Naive thymus-derived CD4-positive, alpha-beta T cell (primary cell): ENCODE data around the gene ACKR3. TPM values are rescaled to one million over a fixed set of nuclear protein-coding genes. Genes with fewer than 3 reads are reported as not detected.

Experiments used
- ATAC-seq: fragments of 150-1000 bp; cut with Tn5 transposase; 2 replicates; pipeline ENCODE4 v1.10.0; 2021; ENCODE audit warnings: mild to moderate bottlenecking, moderate library complexity
- CTCF ChIA-PET: fragments of 350-600 bp; sonication (Branson Sonifier 250); formaldehyde crosslinking; loops from one replicate; lab custom pipeline; 2021; ENCODE audit warnings: antibody characterized with exemption; lab: Charles Lee
- POLR2A ChIA-PET: fragments of 350-600 bp; sonication (Branson Sonifier 250); formaldehyde crosslinking; loops from one replicate; lab custom pipeline; 2021; ENCODE audit warnings: antibody characterized with exemption, inconsistent platforms; lab: Charles Lee
- DNase-seq, 9 donors: peaks; one replicate each; pipeline versions ENCODE4 v3.0.0 to v3.0.0-alpha.2; 2020 to 2022; ENCODE audit warnings: mixed read lengths in 1 of 9
- H3K27ac ChIP-seq: one replicate; pipeline ENCODE4 v1.7.0; 2013; ENCODE audit warnings: mild to moderate bottlenecking, low read depth, low read length, moderate library complexity
- H3K27me3 ChIP-seq, 2 donors: one replicate each; pipeline ENCODE4 v1.7.0; 2013; ENCODE audit warnings: low read length in 2 of 2, mild to moderate bottlenecking in 2 of 2, moderate library complexity in 2 of 2; ENCODE audit not compliant: control insufficient read depth in 2 of 2, insufficient read depth in 2 of 2
- H3K36me3 ChIP-seq, 3 experiments: 1 replicate in 2 of 3; 2 replicates in 1 of 3; pipeline ENCODE4 v1.7.0; 2013; ENCODE audit warnings: low read length in 3 of 3, mild to moderate bottlenecking in 3 of 3, moderate library complexity in 1 of 3; ENCODE audit not compliant: insufficient read depth in 3 of 3, control insufficient read depth in 2 of 3
- H3K4me1 ChIP-seq, 2 donors: one replicate each; pipeline ENCODE4 v1.7.0; 2013; ENCODE audit warnings: low read length in 2 of 2, mild to moderate bottlenecking in 2 of 2, moderate library complexity in 1 of 2; ENCODE audit not compliant: control insufficient read depth in 2 of 2, insufficient read depth in 2 of 2
- H3K4me3 ChIP-seq: 2 replicates; pipeline ENCODE4 v1.7.0; 2013; ENCODE audit warnings: mild to moderate bottlenecking, low read length
- H3K9me3 ChIP-seq, 3 experiments: 1 replicate in 2 of 3; 2 replicates in 1 of 3; pipeline ENCODE4 v1.7.0; 2013; ENCODE audit warnings: low read length in 3 of 3; ENCODE audit not compliant: control insufficient read depth in 2 of 3
- H3K27ac Mint-ChIP-seq, 9 donors: one replicate each; pipeline ENCODE4 v1.8.0; 2020 to 2022; ENCODE audit warnings: mixed read lengths in 9 of 9, mild to moderate bottlenecking in 8 of 9, moderate library complexity in 5 of 9, inconsistent platforms in 2 of 9
- H3K27me3 Mint-ChIP-seq, 5 donors: one replicate each; pipeline ENCODE4 v1.8.0; 2021 to 2022; ENCODE audit warnings: mixed read lengths in 5 of 5, mild to moderate bottlenecking in 1 of 5
- H3K36me3 Mint-ChIP-seq, 5 donors: one replicate each; pipeline ENCODE4 v1.8.0; 2020 to 2022; ENCODE audit warnings: mixed read lengths in 5 of 5, mild to moderate bottlenecking in 3 of 5, inconsistent platforms in 1 of 5
- H3K4me1 Mint-ChIP-seq, 7 donors: one replicate each; pipeline ENCODE4 v1.8.0; 2020 to 2022; ENCODE audit warnings: mixed read lengths in 7 of 7, mild to moderate bottlenecking in 3 of 7, inconsistent platforms in 1 of 7
- H3K4me3 Mint-ChIP-seq, 10 donors: one replicate each; pipeline ENCODE4 v1.8.0; 2020 to 2022; ENCODE audit warnings: mild to moderate bottlenecking in 10 of 10, mixed read lengths in 10 of 10, moderate library complexity in 6 of 10, inconsistent platforms in 2 of 10
- H3K9me3 Mint-ChIP-seq, 11 donors: one replicate each; pipeline ENCODE4 v1.8.0; 2020 to 2022; ENCODE audit warnings: mixed read lengths in 11 of 11, mild to moderate bottlenecking in 4 of 11, inconsistent platforms in 1 of 11, moderate library complexity in 1 of 11
- intact Hi-C, 2 donors: fragments of 100-400 bp; cut with micrococcal nuclease; formaldehyde crosslinking; loops; one replicate each; pipeline ENCODE4 v1.15.1; 2023
- polyA plus RNA-seq, 2 donors: library from polyadenylated mRNA; unstranded; fragments of 300-500 nt; fragmentation: Illumina TruSeq; gene quantifications; one replicate each; pipeline ENCODE4 v1.2.3, GENCODE V29; 2021
- total RNA-seq, 6 experiments: library from RNA in 5 of 6; stranded (reverse) in 5 of 6; gene quantifications; 1 replicate in 5 of 6; 2 replicates in 1 of 6; pipeline ENCODE4 v1.2.3 and lab custom pipeline; 2021 to 2026

The ACKR3 gene
- total and polyA plus RNA-seq, 7 experiments from 2014 or later: 2.8 to 6.2 (median 4.1) TPM

GRCh38 chr2:236588932-236589592, 19.4 kb downstream of the ACKR3 start:
- Mint-ChIP-seq H3K4me3 (no peak overlapping the region), H3K27ac (no peak overlapping the region), H3K36me3 (peaks cover 0 to 12% (median 5%) of the 10 kb centered on the region in 5 donors), H3K4me1 (no peaks in the 10 kb centered on the region), H3K27me3 (no peaks in the 10 kb centered on the region), H3K9me3 (peaks cover 0 to 12% (median 0%) of the 10 kb centered on the region in 11 donors)
- intact Hi-C loops: no loop called here
- Histone ChIP-seq H3K36me3 (no peaks in the 10 kb centered on the region), H3K4me3 (no peak overlapping the region), H3K27me3 (no peaks in the 10 kb centered on the region), H3K9me3 (no peaks in the 10 kb centered on the region), H3K27ac (no peak overlapping the region), H3K4me1 (no peaks in the 10 kb centered on the region)
- ChIA-PET CTCF (interaction anchor here (1.1 kb wide), 1 partner anchor 236 kb away, joined by 3 read pairs; no protein-coding TSS in a partner anchor), POLR2A (no interaction called here)
- ATAC-seq (no peak), DNase-seq (no peak)

- H3K4me1 ChIP-seq: no peaks in the 10 kb centered on the region
- ATAC-seq (no peak), DNase-seq (no peak)
- intact Hi-C loops: no loop called here
- no peak overlapping the region for H3K27ac ChIP-seq
- ChIA-PET POLR2A (no interaction called here), CTCF (no interaction called here)
- no peaks in the 10 kb centered on the region for H3K36me3 ChIP-seq
- no peak overlapping the region for H3K4me3 Mint-ChIP-seq
- peaks cover 0 to 6% (median 0%) of the 10 kb centered on the region in 11 donors for H3K9me3 Mint-ChIP-seq
- H3K27me3 ChIP-seq: no peaks in the 10 kb centered on the region
- no peaks in the 10 kb centered on the region for H3K27me3 Mint-ChIP-seq
- H3K4me3 ChIP-seq: no peak overlapping the region
- no peaks in the 10 kb centered on the region for H3K4me1 Mint-ChIP-seq
- H3K9me3 ChIP-seq: no peaks in the 10 kb centered on the region
- no peak overlapping the region for H3K27ac Mint-ChIP-seq
- H3K36me3 Mint-ChIP-seq: peaks cover 0 to 3% (median 0%) of the 10 kb centered on the region in 5 donors
These were observed 21.2 kb downstream of the ACKR3 start for GRCh38 chr2:236590846-236591245.

- intact Hi-C loops: no loop called here
- ChIA-PET POLR2A (no interaction called here), CTCF (no interaction called here)
- Histone ChIP-seq H3K4me3 (no peak overlapping the region), H3K27ac (no peak overlapping the region), H3K4me1 (no peaks in the 10 kb centered on the region), H3K9me3 (no peaks in the 10 kb centered on the region), H3K36me3 (no peaks in the 10 kb centered on the region), H3K27me3 (no peaks in the 10 kb centered on the region)
- H3K4me3 Mint-ChIP-seq: no peak overlapping the region
- no peaks in the 10 kb centered on the region for H3K9me3 Mint-ChIP-seq
- no peaks in the 10 kb centered on the region for H3K4me1 Mint-ChIP-seq
- H3K27me3 Mint-ChIP-seq: no peaks in the 10 kb centered on the region
- H3K27ac Mint-ChIP-seq: no peak overlapping the region
- H3K36me3 Mint-ChIP-seq: no peaks in the 10 kb centered on the region
- DNase-seq (no peak), ATAC-seq (no peak)
These were observed 23.2 kb downstream of the ACKR3 start for GRCh38 chr2:236592821-236593220.

- no peak overlapping the region for H3K27ac Mint-ChIP-seq
These were observed 23.9 kb downstream of the ACKR3 start for GRCh38 chr2:236593531-236593930.

GRCh38 chr2:236593956-236594355, 24.3 kb downstream of the ACKR3 start:
- H3K4me3 ChIP-seq: no peak overlapping the region
- POLR2A ChIA-PET: no interaction called here
- no peaks in the 10 kb centered on the region for H3K9me3 Mint-ChIP-seq
- DNase-seq (no peak), ATAC-seq (no peak)
- no peaks in the 10 kb centered on the region for H3K36me3 Mint-ChIP-seq
- H3K4me1 ChIP-seq: no peaks in the 10 kb centered on the region
- H3K27me3 Mint-ChIP-seq: no peaks in the 10 kb centered on the region
- H3K27ac ChIP-seq: no peak overlapping the region
- no peaks in the 10 kb centered on the region for H3K4me1 Mint-ChIP-seq
- H3K27ac Mint-ChIP-seq: no peak overlapping the region
- CTCF ChIA-PET: no interaction called here
- no peak overlapping the region for H3K4me3 Mint-ChIP-seq
- H3K36me3 ChIP-seq: no peaks in the 10 kb centered on the region
- H3K9me3 ChIP-seq: no peaks in the 10 kb centered on the region
- no peaks in the 10 kb centered on the region for H3K27me3 ChIP-seq
- intact Hi-C loops: no loop called here

More at GRCh38 chr2:236593531-236593930, 23.9 kb downstream of the ACKR3 start:
- POLR2A ChIA-PET: no interaction called here
- Histone ChIP-seq H3K4me3 (no peak overlapping the region), H3K27ac (no peak overlapping the region), H3K27me3 (no peaks in the 10 kb centered on the region), H3K4me1 (no peaks in the 10 kb centered on the region), H3K36me3 (no peaks in the 10 kb centered on the region), H3K9me3 (no peaks in the 10 kb centered on the region)
- DNase-seq (no peak), ATAC-seq (no peak)
- Mint-ChIP-seq H3K9me3 (no peaks in the 10 kb centered on the region), H3K4me3 (no peak overlapping the region), H3K36me3 (no peaks in the 10 kb centered on the region), H3K27me3 (no peaks in the 10 kb centered on the region), H3K4me1 (no peaks in the 10 kb centered on the region)
- CTCF ChIA-PET: no interaction called here
- intact Hi-C loops: no loop called here

GRCh38 chr2:236597629-236598028, 28.0 kb downstream of the ACKR3 start:
- Mint-ChIP-seq H3K27me3 (peaks cover 0 to 4% (median 3%) of the 10 kb centered on the region in 5 donors), H3K36me3 (no peaks in the 10 kb centered on the region), H3K4me3 (no peak overlapping the region), H3K27ac (no peak overlapping the region), H3K9me3 (no peaks in the 10 kb centered on the region), H3K4me1 (no peaks in the 10 kb centered on the region)
- ChIA-PET CTCF (interaction anchor here (0.6 to 0.8 kb wide), 3 partner anchors 97 to 475 kb away, joined by 3 read pairs; no protein-coding TSS in a partner anchor), POLR2A (no interaction called here)
- ATAC-seq (no peak), DNase-seq (no peak)
- Histone ChIP-seq H3K4me1 (no peaks in the 10 kb centered on the region), H3K27me3 (no peaks in the 10 kb centered on the region), H3K4me3 (no peak overlapping the region), H3K27ac (no peak overlapping the region), H3K9me3 (no peaks in the 10 kb centered on the region), H3K36me3 (no peaks in the 10 kb centered on the region)
- intact Hi-C loops: no loop called here

- no peaks in the 10 kb centered on the region for H3K36me3 ChIP-seq
- H3K4me1 ChIP-seq: no peaks in the 10 kb centered on the region
- H3K4me1 Mint-ChIP-seq: no peaks in the 10 kb centered on the region
- ChIA-PET CTCF (interaction anchor here (1.3 kb wide), 1 partner anchor 29 kb away, joined by 3 read pairs; the partner anchor contains the start of gene ACKR3), POLR2A (no interaction called here)
- H3K36me3 Mint-ChIP-seq: no peaks in the 10 kb centered on the region
- no peak overlapping the region for H3K4me3 ChIP-seq
- H3K9me3 Mint-ChIP-seq: no peaks in the 10 kb centered on the region
- ATAC-seq: no peak
- intact Hi-C loops: no loop called here
- H3K9me3 ChIP-seq: no peaks in the 10 kb centered on the region
- no peak overlapping the region for H3K4me3 Mint-ChIP-seq
- no peak overlapping the region for H3K27ac Mint-ChIP-seq
- no peak overlapping the region for H3K27ac ChIP-seq
- DNase-seq: no peak
- peaks cover 0 to 9% (median 6%) of the 10 kb centered on the region in 5 donors for H3K27me3 Mint-ChIP-seq
- H3K27me3 ChIP-seq: no peaks in the 10 kb centered on the region
These were observed 29.4 kb downstream of the ACKR3 start for GRCh38 chr2:236599059-236599458.
